GM10266 (cell line): ENCODE results near the gene ADORA1.

Experiments used
- DNase-seq: peaks from one replicate; pipeline ENCODE4 v3.0.0; 2012; ENCODE audit errors: extremely low spot score
- CTCF ChIP-seq: IDR thresholded peaks from 2 replicates; pipeline ENCODE4 v1.5.1; 2012; ENCODE audit warnings: mild to moderate bottlenecking, low read depth; ENCODE audit not compliant: control insufficient read depth, insufficient read depth; ENCODE audit errors: missing control alignments

Gene ADORA1

GRCh38 chr1:203173011-203173555, 45.6 kb downstream of the ADORA1 start:
- no peak for DNase-seq
- TF ChIP-seq CTCF, result no peak

GRCh38 chr1:203173566-203173965, 46.0 kb downstream of the ADORA1 start:
- peak; percentile 79 for DNase-seq
- no peak for TF ChIP-seq CTCF

- no peak for TF ChIP-seq CTCF
- no peak for DNase-seq
Observed at GRCh38 chr1:203174324-203174985, 46.9 kb downstream of the ADORA1 start.

- no peak for DNase-seq
- no peak for TF ChIP-seq CTCF
Observed at GRCh38 chr1:203175237-203175826, 47.8 kb downstream of the ADORA1 start, which contains the start of gene MYBPH. MYBPH (minus strand) TSS chr1:203175826; CDS start chr1:203175755, 71 bp downstream.

GRCh38 chr1:203175827-203176241, 48.3 kb downstream of the ADORA1 start:
- no peak for DNase-seq
- no peak for TF ChIP-seq CTCF

GRCh38 chr1:203176273-203177035, 48.9 kb downstream of the ADORA1 start:
- DNase-seq, result no peak
- TF ChIP-seq CTCF, result no peak
